GM21576 (cell line): Measurements from ENCODE around the gene MEG3.

ENCODE experiments used
- ATAC-seq: cut with Tn5 transposase; IDR thresholded peaks from one replicate; pipeline ENCODE4 v1.9.1; 2021; ENCODE audit warnings: mild to moderate bottlenecking, moderate library complexity; ENCODE audit not compliant: unreplicated experiment

Gene MEG3

GRCh38 chr14:100825713-100826331, at the start of gene MEG3:
MEG3 (plus strand) TSS chr14:100826118.
- ATAC-seq = no peak

DNA sequence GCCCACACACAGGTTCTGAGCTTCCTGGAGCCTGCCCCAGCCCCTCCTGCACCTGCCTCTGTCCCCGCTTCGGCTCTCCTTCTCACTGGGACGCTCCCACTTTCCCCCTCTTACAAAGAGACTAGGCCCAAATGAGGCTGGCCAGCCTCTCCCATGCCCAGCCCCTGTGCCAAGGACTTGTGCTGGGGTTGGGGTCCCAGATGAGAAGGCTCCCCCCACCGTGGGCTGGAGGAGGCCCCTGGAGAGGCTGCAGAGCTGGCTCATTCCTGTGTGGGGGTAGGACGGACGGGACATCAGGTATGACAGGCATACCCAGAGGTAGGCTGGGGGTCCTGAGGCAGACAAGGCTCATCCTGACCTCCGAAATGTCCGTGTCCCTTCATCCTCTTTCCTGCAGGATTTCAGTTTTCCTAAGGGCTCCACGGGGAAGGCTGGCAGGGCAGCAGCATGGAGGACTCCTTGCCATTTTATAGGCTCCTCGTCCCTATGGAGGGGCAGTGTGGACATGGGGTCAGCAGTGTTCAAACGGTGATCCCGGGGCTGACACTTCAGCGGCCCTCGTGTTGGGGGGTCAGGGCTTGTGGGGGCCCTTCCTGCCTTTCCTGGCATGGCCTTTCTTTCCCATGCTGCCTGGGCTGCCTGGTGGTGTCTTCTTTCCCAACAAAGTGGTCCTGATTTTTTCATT, 49.1 kb upstream of the MEG3 start:
- no peak for ATAC-seq

GRCh38 chr14:100777366-100777817, 48.5 kb upstream of the MEG3 start:
- ATAC-seq = no peak

DNA sequence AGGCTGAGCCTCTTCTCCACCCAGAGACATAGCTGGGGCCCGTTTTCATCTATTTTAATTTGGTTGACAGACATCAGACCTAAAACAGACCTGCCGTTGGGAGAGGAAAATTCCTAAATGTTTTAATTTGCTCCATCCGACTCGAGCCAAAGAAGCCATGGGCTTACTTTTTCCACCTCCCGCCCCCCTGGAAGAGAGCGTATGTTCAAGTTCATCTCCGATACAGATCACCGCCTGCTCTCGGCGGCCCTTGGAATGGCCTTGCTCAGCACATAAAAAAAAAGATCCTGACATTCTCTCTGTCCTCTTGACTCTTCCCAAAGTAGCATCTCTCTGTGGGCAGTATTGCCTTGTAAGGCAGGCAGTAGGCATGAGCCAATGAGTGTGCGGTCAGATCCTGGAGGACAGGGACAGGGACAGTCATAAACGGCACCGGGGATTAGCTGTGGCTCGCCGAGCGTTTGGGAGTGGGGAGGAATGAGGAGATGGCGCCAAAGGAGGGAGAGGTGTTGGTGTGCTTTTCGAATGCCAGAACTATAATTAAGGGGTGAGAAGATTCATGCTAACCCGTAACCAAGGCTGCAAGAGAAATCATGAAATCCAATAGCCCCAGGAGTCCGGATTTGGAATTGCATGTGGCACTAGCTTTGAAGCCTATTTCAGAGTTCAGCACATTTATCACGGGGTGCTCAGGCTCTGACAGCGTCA, 47.9 kb upstream of the MEG3 start:
- no peak for ATAC-seq

DNA sequence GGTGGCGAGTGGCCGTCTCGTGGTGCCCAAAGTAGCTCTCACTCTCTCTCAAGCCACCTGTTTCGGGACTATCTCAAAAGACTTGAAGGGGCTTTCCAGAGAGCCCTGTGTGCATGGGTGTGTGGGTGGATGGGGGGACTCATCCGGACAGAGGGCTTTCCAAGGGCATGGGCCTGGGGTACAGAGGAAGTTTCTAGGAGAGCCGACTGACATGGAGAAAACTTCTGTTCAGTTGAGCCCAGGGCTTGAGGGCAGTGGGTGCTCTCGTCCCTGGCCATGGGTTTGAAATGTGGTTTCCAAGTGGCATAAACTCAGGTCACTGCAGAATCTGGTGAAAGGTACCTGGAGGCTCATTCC, 47.4 kb upstream of the MEG3 start:
- ATAC-seq = no peak

GRCh38 chr14:100778951-100779690, 46.8 kb upstream of the MEG3 start:
- no peak for ATAC-seq

DNA sequence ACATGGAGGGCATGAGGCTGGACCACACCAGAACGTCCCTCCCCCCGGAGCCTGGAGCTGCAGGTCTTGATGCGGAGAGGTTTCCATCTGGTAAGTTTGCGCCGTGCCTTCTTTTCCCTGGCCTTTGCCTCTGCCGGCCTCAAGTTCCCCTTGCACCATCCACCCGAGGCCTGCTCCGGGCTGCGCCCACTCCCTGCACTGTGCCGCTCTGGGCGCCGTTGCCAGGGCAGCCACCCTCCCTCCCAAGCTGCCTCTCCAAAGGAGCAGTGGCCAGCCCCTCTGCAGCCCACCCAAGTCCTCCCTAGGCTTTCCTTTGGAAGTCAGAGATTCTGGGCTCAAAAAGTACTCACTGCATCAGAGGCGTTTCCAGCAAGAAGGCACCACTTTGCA, 46.2 kb upstream of the MEG3 start:
- no peak for ATAC-seq

GRCh38 chr14:100780246-100780645, 45.7 kb upstream of the MEG3 start:
- ATAC-seq = no peak

- no peak for ATAC-seq
Measured at GRCh38 chr14:100780646-100781355, 45.1 kb upstream of the MEG3 start.

DNA sequence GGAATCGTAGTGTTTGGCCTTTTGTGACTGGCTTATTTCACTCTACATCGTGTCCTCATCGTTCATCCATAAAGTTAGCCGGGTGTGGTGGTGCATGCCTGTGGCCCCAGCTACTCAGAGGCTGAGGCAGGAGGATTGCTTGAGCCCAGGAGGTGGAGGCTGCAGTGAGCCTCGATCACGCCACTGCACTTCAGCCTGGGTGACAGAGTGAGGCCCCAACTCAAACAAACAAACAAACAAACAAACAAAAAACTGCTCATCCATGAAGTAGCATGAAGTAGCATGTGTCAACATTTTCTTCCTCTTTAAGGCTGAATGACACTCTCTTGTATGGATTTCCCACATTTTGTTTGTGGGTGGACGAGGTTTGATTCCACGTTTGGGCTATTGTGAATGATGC, 44.0 kb upstream of the MEG3 start:
- ATAC-seq = no peak

DNA sequence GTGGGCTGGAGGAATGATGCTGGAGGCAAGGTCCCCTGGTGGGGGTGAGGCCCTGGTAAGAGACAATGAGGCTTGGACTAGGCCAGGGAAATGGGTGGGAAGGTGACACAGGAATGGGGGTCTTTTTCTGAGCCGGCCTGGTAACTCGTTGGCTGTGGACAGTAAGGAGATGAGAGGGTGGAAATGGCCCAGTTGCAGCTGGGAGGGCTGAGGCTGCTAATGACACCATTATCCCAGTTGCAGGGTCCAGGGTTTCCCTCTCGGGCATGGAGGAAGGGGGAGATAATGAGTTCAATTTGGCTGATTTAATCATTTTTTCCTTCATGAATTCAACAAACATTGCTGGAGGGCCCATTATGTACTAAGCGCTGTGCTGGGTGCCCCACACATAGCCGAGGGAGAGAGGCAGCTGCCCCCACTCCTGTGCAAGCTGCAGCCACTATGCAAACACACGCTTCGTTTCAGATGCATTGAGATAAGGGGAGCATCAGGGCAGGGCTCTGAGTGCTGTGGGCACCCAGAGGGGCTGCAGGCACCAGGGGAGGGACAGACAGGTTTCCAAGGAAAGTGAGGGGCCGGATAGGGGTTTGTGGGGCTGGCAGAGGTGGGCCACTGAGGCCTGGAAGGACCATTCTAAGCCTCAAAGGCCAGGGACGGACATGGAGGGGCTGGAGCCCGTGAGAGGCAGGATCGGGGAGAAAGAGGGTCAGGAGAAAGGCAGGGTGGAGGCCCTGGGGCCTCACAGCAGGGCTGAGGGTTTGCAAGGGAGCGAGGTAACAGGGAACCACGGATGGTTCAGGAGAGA, 43.2 kb upstream of the MEG3 start:
- ATAC-seq = no peak

DNA sequence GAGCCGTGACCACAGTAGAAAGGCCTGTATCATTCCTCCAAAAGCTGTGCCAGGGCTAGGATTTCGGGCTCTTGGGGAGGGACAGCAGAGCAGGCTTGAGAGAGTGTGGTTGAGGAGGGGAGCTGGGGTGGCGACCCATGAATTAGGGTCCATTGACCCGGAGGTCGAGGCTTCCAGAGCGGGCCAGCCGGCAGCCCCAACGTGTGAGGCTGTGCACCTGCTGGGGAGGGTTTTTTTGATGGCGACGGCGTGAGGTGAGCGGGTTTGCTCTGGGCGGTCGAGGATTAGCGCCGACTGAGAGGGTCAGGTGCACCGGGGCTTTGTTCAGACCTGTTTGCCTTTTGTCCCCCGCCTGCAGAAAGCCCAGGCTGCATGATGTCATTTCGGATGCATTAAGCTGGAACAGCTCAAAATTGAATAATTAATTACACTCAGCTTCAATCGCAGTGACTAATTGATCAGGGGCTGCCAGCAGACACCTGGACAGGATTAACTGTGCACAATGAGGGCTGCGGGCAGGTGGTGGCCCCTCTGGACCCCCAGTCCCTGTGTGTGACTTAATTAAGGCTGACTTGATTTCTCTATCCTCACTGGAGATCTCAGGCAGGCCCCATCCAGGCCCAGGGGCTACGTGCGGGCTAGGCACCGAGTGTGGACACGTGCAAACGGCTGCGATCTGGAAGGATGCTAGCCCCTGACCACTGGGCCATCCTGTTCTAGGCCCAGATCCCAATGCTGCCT, 42.1 kb upstream of the MEG3 start:
- no peak for ATAC-seq

GRCh38 chr14:100784523-100785337, 41.2 kb upstream of the MEG3 start:
- ATAC-seq = no peak

- no peak for ATAC-seq
Measured at GRCh38 chr14:100785338-100785615, 40.6 kb upstream of the MEG3 start.

DNA sequence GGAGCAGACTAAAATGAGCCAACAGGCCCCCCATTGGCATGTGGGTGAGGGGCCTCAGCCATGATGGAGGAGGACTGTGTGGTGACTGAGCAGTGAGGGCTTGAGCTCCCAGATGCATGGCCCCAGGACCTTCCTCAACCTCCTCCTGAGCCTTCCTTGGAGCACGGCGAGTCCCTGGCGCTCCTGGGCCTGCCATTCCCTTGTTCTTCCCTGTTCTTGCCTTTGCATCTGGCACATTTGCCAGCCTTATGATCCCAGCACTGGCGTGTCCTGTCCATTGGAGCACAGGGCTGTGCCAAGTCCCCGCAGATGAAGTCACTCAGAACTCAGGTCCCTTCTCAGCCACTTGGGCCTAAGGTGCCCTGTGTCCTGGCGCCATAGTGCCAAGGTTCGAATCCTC, 40.3 kb upstream of the MEG3 start:
- no peak for ATAC-seq

- no peak for ATAC-seq
Measured at GRCh38 chr14:100786131-100786530, 39.8 kb upstream of the MEG3 start.

- ATAC-seq = no peak
Measured at GRCh38 chr14:100786576-100787219, 39.2 kb upstream of the MEG3 start.

DNA sequence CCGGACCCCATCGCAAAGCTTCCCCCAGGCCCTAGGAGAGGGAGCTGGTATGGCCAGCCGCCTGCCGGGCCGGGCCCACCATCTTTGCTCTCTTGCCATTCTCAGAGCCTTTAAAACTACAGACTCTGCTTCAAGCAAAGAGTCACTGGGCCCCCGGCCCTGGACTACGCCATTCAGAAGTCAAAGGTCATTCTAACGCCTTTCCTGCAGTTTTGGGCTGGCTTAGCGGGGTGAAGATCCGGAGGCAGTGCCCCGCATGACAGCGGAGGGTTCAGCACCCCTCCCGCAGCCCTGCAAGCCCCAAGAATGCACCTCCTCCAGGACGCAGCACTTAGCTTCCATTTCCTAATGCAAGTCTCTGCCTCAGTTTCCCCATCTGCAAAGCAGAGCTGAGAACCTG, 38.3 kb upstream of the MEG3 start:
- no peak for ATAC-seq
